H1 (cell line): ENCODE measurements around the gene RASSF5. TPM values are rescaled to one million over a fixed set of nuclear protein-coding genes. Genes with fewer than 3 reads are reported as not detected.

ENCODE experiments used
- CTCF ChIA-PET: fragments of 300-600 bp; sonication (Branson Sonifier 250); formaldehyde crosslinking; loops from one replicate; lab custom pipeline; 2021; ENCODE audit not compliant: partially characterized antibody; lab: Charles Lee
- POLR2A ChIA-PET: fragments of 300-600 bp; sonication (Branson Sonifier 250); formaldehyde crosslinking; loops from one replicate; lab custom pipeline; 2021; ENCODE audit warnings: inconsistent platforms; ENCODE audit not compliant: partially characterized antibody; lab: Charles Lee
- DNase-seq, 2 experiments: peaks; one replicate each; pipeline versions ENCODE4 v3.0.0 to v3.0.0-alpha.2; 2010 to 2022; ENCODE audit warnings: low spot score in 2 of 2, low read depth in 1 of 2, mixed read lengths in 1 of 2
- FAIRE-seq: peaks from 2 replicates; lab custom pipeline; 2011; peaks lifted over from hg19 to GRCh38; lab: Jason Lieb, UNC
- H2AFZ ChIP-seq: 2 replicates; pipeline ENCODE4 v1.8.1; 2012; ENCODE audit warnings: low read length, inconsistent platforms
- H2AK5ac ChIP-seq: 2 replicates; pipeline ENCODE4 v1.6.1; 2013; ENCODE audit warnings: low read depth, low read length
- H2BK120ac ChIP-seq: replicated peaks from 2 replicates; pipeline ENCODE3; 2013; ENCODE audit warnings: low read depth, low read length, inconsistent platforms
- H2BK12ac ChIP-seq: 2 replicates; pipeline ENCODE4 v1.6.1; 2013; ENCODE audit warnings: low read depth, low read length
- H2BK15ac ChIP-seq: 2 replicates; pipeline ENCODE4 v1.6.1; 2013; ENCODE audit warnings: low read length
- H2BK20ac ChIP-seq: 2 replicates; pipeline ENCODE4 v1.6.1; 2013; ENCODE audit warnings: low read length
- H2BK5ac ChIP-seq: 2 replicates; pipeline ENCODE4 v1.6.1; 2013; ENCODE audit warnings: low read depth, low read length
- H3K14ac ChIP-seq: 2 replicates; pipeline ENCODE4 v1.6.1; 2013; ENCODE audit warnings: inconsistent platforms; ENCODE audit not compliant: insufficient read length
- H3K18ac ChIP-seq: 2 replicates; pipeline ENCODE4 v1.6.1; 2013; ENCODE audit warnings: low read length; ENCODE audit errors: extremely low read depth
- H3K23ac ChIP-seq: 2 replicates; pipeline ENCODE4 v1.6.1; 2013; ENCODE audit warnings: inconsistent platforms; ENCODE audit not compliant: insufficient read length
- H3K23me2 ChIP-seq: 2 replicates; pipeline ENCODE4 v1.6.1; 2013; ENCODE audit warnings: low read depth, low read length
- H3K27ac ChIP-seq: 2 replicates; pipeline ENCODE4 v1.6.1; 2011; ENCODE audit warnings: low read depth, low read length, inconsistent platforms
- H3K27me3 ChIP-seq, 4 experiments: replicated peaks in 1 of 4; 1 replicate in 1 of 4; 2 replicates in 3 of 4; pipeline versions ENCODE4 v1.6.1 to v1.8.1; 2011 to 2013; ENCODE audit warnings: low read length in 3 of 4, mild to moderate bottlenecking in 3 of 4, inconsistent platforms in 2 of 4, mixed read lengths in 2 of 4, moderate library complexity in 1 of 4; ENCODE audit not compliant: control insufficient read depth in 3 of 4, insufficient read depth in 3 of 4; ENCODE audit errors: extremely low read depth in 1 of 4
- H3K36me3 ChIP-seq, 4 experiments: 2 replicates each; pipeline versions ENCODE4 v1.6.1 to v1.8.1; 2011 to 2013; ENCODE audit warnings: mild to moderate bottlenecking in 4 of 4, low read length in 3 of 4, moderate library complexity in 2 of 4, control low read depth in 1 of 4, inconsistent platforms in 1 of 4; ENCODE audit not compliant: insufficient read depth in 4 of 4, control insufficient read depth in 2 of 4
- H3K4ac ChIP-seq: replicated peaks from 2 replicates; pipeline ENCODE3; 2013; ENCODE audit warnings: low read length, low read depth, mixed read lengths, inconsistent platforms; ENCODE audit not compliant: insufficient read length
- H3K4me1 ChIP-seq, 4 experiments: replicated peaks in 1 of 4; 1 replicate in 1 of 4; 2 replicates in 3 of 4; pipeline versions ENCODE4 v1.6.1 to v1.8.1; 2011 to 2013; ENCODE audit warnings: low read length in 3 of 4, inconsistent platforms in 2 of 4, mixed read lengths in 1 of 4; ENCODE audit not compliant: insufficient read depth in 4 of 4, control insufficient read depth in 3 of 4
- H3K4me2 ChIP-seq, 2 experiments: 2 replicates each; pipeline versions ENCODE4 v1.6.1 to v1.8.1; 2011 to 2013; ENCODE audit warnings: low read depth in 2 of 2, low read length in 2 of 2, control low read depth in 1 of 2, inconsistent platforms in 1 of 2, mild to moderate bottlenecking in 1 of 2; ENCODE audit not compliant: insufficient read depth in 1 of 2
- H3K4me3 ChIP-seq, 4 experiments: fragments of 200-600, 300-600 bp in 1 of 4; sonication (generic), shearing (Covaris generic), sonication (Bioruptor Twin) in 1 of 4; 2 replicates each; pipeline versions ENCODE4 v1.5.1 to v1.8.1; 2011 to 2016; ENCODE audit warnings: low read length in 4 of 4, low read depth in 3 of 4, control low read depth in 2 of 4, inconsistent platforms in 2 of 4, mild to moderate bottlenecking in 2 of 4, mixed read lengths in 1 of 4, moderate library complexity in 1 of 4; ENCODE audit not compliant: insufficient read depth in 2 of 4; ENCODE audit errors: extremely low read depth in 1 of 4
- H3K56ac ChIP-seq: replicated peaks from 2 replicates; pipeline ENCODE3; 2013; ENCODE audit warnings: low read depth, mild to moderate bottlenecking, mixed read lengths, low read length, inconsistent platforms; ENCODE audit not compliant: insufficient read length
- H3K79me1 ChIP-seq: 2 replicates; pipeline ENCODE4 v1.6.1; 2013; ENCODE audit warnings: low read depth, low read length, control low read depth
- H3K79me2 ChIP-seq, 2 experiments: 2 replicates each; pipeline versions ENCODE4 v1.6.1 to v1.8.1; 2012 to 2013; ENCODE audit warnings: low read length in 2 of 2, mild to moderate bottlenecking in 2 of 2, inconsistent platforms in 1 of 2; ENCODE audit not compliant: insufficient read depth in 2 of 2, control insufficient read depth in 1 of 2
- H3K9ac ChIP-seq, 4 experiments: replicated peaks in 1 of 4; 1 replicate in 1 of 4; 2 replicates in 3 of 4; pipeline versions ENCODE4 v1.6.1 to v1.8.1; 2011 to 2013; ENCODE audit warnings: low read depth in 3 of 4, low read length in 3 of 4, control low read depth in 2 of 4, mild to moderate bottlenecking in 2 of 4, moderate library complexity in 2 of 4, inconsistent platforms in 1 of 4; ENCODE audit errors: extremely low read depth in 1 of 4
- H3K9me3 ChIP-seq, 2 experiments: 2 replicates each; pipeline versions ENCODE4 v1.6.1 to v1.8.1; 2012 to 2013; ENCODE audit warnings: mild to moderate bottlenecking in 2 of 2, moderate library complexity in 2 of 2, control low read depth in 1 of 2, inconsistent platforms in 1 of 2, low read depth in 1 of 2, low read length in 1 of 2, mixed read lengths in 1 of 2; ENCODE audit not compliant: insufficient read depth in 2 of 2
- H4K20me1 ChIP-seq, 2 experiments: replicated peaks in 1 of 2; 2 replicates each; pipeline versions ENCODE3 to v1.8.1; 2011 to 2013; ENCODE audit warnings: inconsistent platforms in 2 of 2, low read length in 2 of 2, mild to moderate bottlenecking in 1 of 2; ENCODE audit not compliant: insufficient read depth in 2 of 2, control insufficient read depth in 1 of 2
- H4K5ac ChIP-seq: 2 replicates; pipeline ENCODE4 v1.6.1; 2013; ENCODE audit warnings: low read length, low read depth, mixed read lengths, inconsistent platforms; ENCODE audit not compliant: insufficient read length
- H4K8ac ChIP-seq: 2 replicates; pipeline ENCODE4 v1.8.0; 2013; ENCODE audit warnings: mild to moderate bottlenecking, moderate library complexity, low read length, inconsistent platforms; ENCODE audit not compliant: insufficient read depth; ENCODE audit errors: extremely low read depth
- H4K91ac ChIP-seq: replicated peaks from 2 replicates; pipeline ENCODE3; 2013; ENCODE audit warnings: low read length, mixed read lengths, inconsistent platforms; ENCODE audit not compliant: insufficient read length
- EGR1 ChIP-seq: IDR thresholded peaks from 2 replicates; pipeline ENCODE4 v1.6.1; 2011; ENCODE audit warnings: low read depth, low read length, borderline replicate concordance
- EP300 ChIP-seq, 2 experiments: IDR thresholded peaks; 1 replicate in 1 of 2; 2 replicates in 1 of 2; pipeline ENCODE4 v1.6.1; 2011 to 2012; ENCODE audit warnings: low read depth in 2 of 2, low read length in 2 of 2, mild to moderate bottlenecking in 2 of 2, borderline replicate concordance in 1 of 2, inconsistent platforms in 1 of 2, moderate library complexity in 1 of 2
- EZH2 ChIP-seq: fragments of 200-600 bp; sonication (generic); IDR thresholded peaks from 2 replicates; pipeline ENCODE4 v1.7.1; 2012; ENCODE audit warnings: low read depth, mild to moderate bottlenecking, moderate library complexity, low read length, inconsistent platforms; ENCODE audit not compliant: severe bottlenecking
- KDM5A ChIP-seq: fragments of 200-600 bp; IDR thresholded peaks from 2 replicates; pipeline ENCODE4 v1.7.1; 2012; ENCODE audit warnings: mild to moderate bottlenecking, low read length, inconsistent platforms, mixed read lengths
- MAFK ChIP-seq: IDR thresholded peaks from 2 replicates; pipeline ENCODE4 v1.6.1; 2012; ENCODE audit warnings: low read depth, mild to moderate bottlenecking, improper control_type of control experiment, low read length
- NANOG ChIP-seq: IDR thresholded peaks from 2 replicates; pipeline ENCODE4 v1.6.1; 2011; ENCODE audit warnings: low read length, low read depth, mild to moderate bottlenecking, inconsistent platforms; ENCODE audit not compliant: insufficient read depth, poor library complexity, severe bottlenecking
- POLR2AphosphoS5 ChIP-seq: IDR thresholded peaks from 2 replicates; pipeline ENCODE4 v1.6.1; 2011; ENCODE audit warnings: low read depth, low read length
- SAP30 ChIP-seq: fragments of 300-600 bp; sonication (generic); IDR thresholded peaks from 2 replicates; pipeline ENCODE4 v1.7.1; 2012; ENCODE audit warnings: low read length, moderate library complexity, mild to moderate bottlenecking, inconsistent platforms; ENCODE audit not compliant: insufficient read depth, insufficient replicate concordance
- SP1 ChIP-seq: IDR thresholded peaks from 2 replicates; pipeline ENCODE4 v1.6.1; 2011; ENCODE audit warnings: low read depth, low read length
- SP2 ChIP-seq: IDR thresholded peaks from 2 replicates; pipeline ENCODE4 v1.6.1; 2012; ENCODE audit warnings: mild to moderate bottlenecking, low read length, inconsistent platforms
- SUZ12 ChIP-seq: fragments of 200-600 bp; sonication (generic); IDR thresholded peaks from 2 replicates; pipeline ENCODE4 v1.6.1; 2012; ENCODE audit warnings: mild to moderate bottlenecking, inconsistent platforms, low read length, moderate library complexity, mixed read lengths
- TEAD4 ChIP-seq: IDR thresholded peaks from 2 replicates; pipeline ENCODE4 v1.6.1; 2012; ENCODE audit warnings: low read depth, low read length, inconsistent platforms, mixed read lengths
- YY1 ChIP-seq: IDR thresholded peaks from 2 replicates; pipeline ENCODE4 v1.6.1; 2011; ENCODE audit warnings: low read depth, mild to moderate bottlenecking, low read length
- WGBS, 2 experiments: shearing (Covaris generic) in 1 of 2; methylation state at CpG; one replicate each; pipeline versions ENCODE4 v1.1.6 to v1.1.7; 2013 to 2015; ENCODE audit warnings: low lambda C conversion rate in 2 of 2, mixed read lengths in 2 of 2, inconsistent platforms in 1 of 2, low coverage in 1 of 2, missing lambda C conversion rate in 1 of 2; ENCODE audit not compliant: insufficient replicate concordance in 2 of 2, insufficient coverage in 1 of 2, insufficient read length in 1 of 2; ENCODE audit errors: extremely low coverage in 1 of 2, missing lambda C conversion rate in 1 of 2; 5-methylcytosine and 5-hydroxymethylcytosine counted together
- polyA plus RNA-seq, 7 experiments: library from polyadenylated mRNA; depleted of rRNA in 3 of 7; stranded (reverse) in 5 of 7; unstranded in 2 of 7; fragments of >200 nt in 5 of 7; fragments of 200-250 nt in 2 of 7; gene quantifications; 1 replicate in 5 of 7; 2 replicates in 1 of 7; 4 replicates in 1 of 7; pipeline versions ENCODE4 v1.2.1 to v1.2.3, GENCODE V29; 2011 to 2013; ENCODE audit warnings: missing spikeins in 2 of 7, mixed read lengths in 2 of 7
- total RNA-seq: library from RNA; stranded (reverse); fragmentation: NEBNext Ultra II Directional; extraction: Animal tissue kit (Norgen Biotek cat#: 25700); gene quantifications from 2 replicates; pipeline ENCODE4 v1.2.1, GENCODE V29; 2021

Gene RASSF5
- total and polyA plus RNA-seq, 2 of the 8 experiments (the other 6 are each of a cell fraction or from before 2014, with no cell fraction given): 0.82 to 1.8 TPM

- no peak overlapping the region for H2BK15ac ChIP-seq
- H3K9me3 ChIP-seq: no peaks in the 10 kb centered on the region
- no peak overlapping the region for H3K23ac ChIP-seq
- no peaks in the 10 kb centered on the region for H3K79me1 ChIP-seq
- POLR2A ChIA-PET: interaction anchor here (0.6 to 1.6 kb wide), 2 partner anchors 48 to 1245 kb away, joined by 3 to 5 read pairs; partner anchors contain the start of gene RASSF5
- H3K36me3 ChIP-seq: no peaks in the 10 kb centered on the region
- H2AFZ ChIP-seq: no peak overlapping the region
- 86% methylated on average over 1 of the region's 1 CpG; no CpG with 5 or more reads in 1 of the 2 experiments for WGBS, 2 experiments
- no peaks in the 10 kb centered on the region for H4K20me1 ChIP-seq
- H2BK120ac ChIP-seq: no peak overlapping the region
- no peak overlapping the region for H2AK5ac ChIP-seq
- no peak overlapping the region for H3K4me3 ChIP-seq
- DNase-seq (no peak), FAIRE-seq (no peak)
- no peak overlapping the region for H2BK5ac ChIP-seq
- CTCF ChIA-PET: interaction anchor here (1.1 to 7.8 kb wide), 14 partner anchors 12 to 92 kb away, joined by 3 to 95 read pairs (median 8); no protein-coding TSS in a partner anchor
- H3K14ac ChIP-seq: no peak overlapping the region
- no peak overlapping the region for H3K27ac ChIP-seq
- H3K9ac ChIP-seq: no peak overlapping the region
- no peak overlapping the region for H2BK12ac ChIP-seq
- H3K56ac ChIP-seq: no peak overlapping the region
- H4K5ac ChIP-seq: no peak overlapping the region
- no peak overlapping the region for H2BK20ac ChIP-seq
- H4K91ac ChIP-seq: no peak overlapping the region
- H3K23me2 ChIP-seq: peaks cover 5% of the 10 kb centered on the region
- no peak overlapping the region for H3K18ac ChIP-seq
- H3K27me3 ChIP-seq: peaks cover 5 to 29% (median 19%) of the 10 kb centered on the region in 4 experiments
- H3K4me1 ChIP-seq: peaks cover 4 to 7% (median 5%) of the 10 kb centered on the region in 4 experiments; a peak in 6 of 7 replicates
- no peaks in the 10 kb centered on the region for H3K79me2 ChIP-seq
- H3K4ac ChIP-seq: no peak overlapping the region
- H3K4me2 ChIP-seq: no peak overlapping the region
- no peak overlapping the region for H4K8ac ChIP-seq
- TF ChIP-seq SAP30: no peak
- TF ChIP-seq SP2: no peak
- no peak for TF ChIP-seq KDM5A
- TF ChIP-seq EP300 (IDR thresholded peaks at IDR 0.05; ENCODE audit: borderline replicate concordance in 1 of 2, low read depth in 2 of 2, low read length in 2 of 2): no peak
- TF ChIP-seq TEAD4: no peak
- TF ChIP-seq SUZ12: no peak
- no peak for TF ChIP-seq EZH2
- no peak for TF ChIP-seq EGR1
- no peak for TF ChIP-seq YY1
- no peak for TF ChIP-seq POLR2AphosphoS5
- no peak for TF ChIP-seq SP1
- no peak for TF ChIP-seq MAFK
- TF ChIP-seq NANOG: no peak
Measured at GRCh38 chr1:206554701-206555472, 47.6 kb downstream of the RASSF5 start.
